Transverse colon (tissue), 4 donors: Measurements from ENCODE around the gene FBXO42. TPM values are rescaled to one million over a fixed set of nuclear protein-coding genes. Genes with fewer than 3 reads are reported as not detected.

Source experiments
- DNase-seq: peaks from one replicate; pipeline ENCODE4 v3.0.0-alpha.2; 2019
- H3K27ac ChIP-seq, 4 donors: fragments of 200-600 bp; sonication (generic); 2 replicates each; pipeline ENCODE4 v1.5.1; 2016 to 2018; ENCODE audit warnings: inconsistent platforms in 4 of 4
- H3K27me3 ChIP-seq: fragments of 200-600 bp; sonication (generic); 2 replicates; pipeline ENCODE4 v1.5.1; 2017; ENCODE audit warnings: inconsistent platforms
- H3K36me3 ChIP-seq, 4 donors: fragments of 200-600 bp; sonication (generic); 2 replicates each; pipeline ENCODE4 v1.5.1; 2017 to 2019; ENCODE audit warnings: inconsistent platforms in 4 of 4
- H3K4me1 ChIP-seq, 4 donors: fragments of 200-600 bp; sonication (generic); 2 replicates each; pipeline ENCODE4 v1.5.1; 2017 to 2020; ENCODE audit warnings: inconsistent platforms in 4 of 4
- H3K4me3 ChIP-seq, 4 donors: fragments of 200-600 bp; sonication (generic); 1 replicate in 1 of 4; 2 replicates in 3 of 4; pipeline versions ENCODE4 v1.5.1 to v1.6.1; 2017 to 2019; ENCODE audit warnings: inconsistent platforms in 4 of 4
- H3K9me3 ChIP-seq, 2 donors: fragments of 200-600 bp; sonication (generic); 2 replicates each; pipeline ENCODE4 v1.5.1; 2017 to 2019; ENCODE audit warnings: inconsistent platforms in 2 of 2
- CTCF ChIP-seq, 5 experiments: fragments of 200-600 bp in 3 of 5; fragments of 450-650 bp in 2 of 5; sonication (generic) in 3 of 5; IDR thresholded peaks; 1 replicate in 2 of 5; 2 replicates in 3 of 5; pipeline ENCODE4 v1.5.1; 2016 to 2017; ENCODE audit warnings: antibody characterized with exemption in 5 of 5, inconsistent platforms in 3 of 5, mild to moderate bottlenecking in 2 of 5, moderate library complexity in 1 of 5
- EP300 ChIP-seq: sonication (generic); formaldehyde crosslinking; IDR thresholded peaks from one replicate; pipeline ENCODE4 v1.6.1; 2017; ENCODE audit warnings: antibody characterized with exemption, low read depth
- POLR2A ChIP-seq: fragments of 450-650 bp; IDR thresholded peaks from one replicate; pipeline ENCODE4 v1.6.1; 2016; ENCODE audit warnings: antibody characterized with exemption, mild to moderate bottlenecking, moderate library complexity
- POLR2AphosphoS5 ChIP-seq, 3 donors: sonication (generic); formaldehyde crosslinking; IDR thresholded peaks; one replicate each; pipeline ENCODE4 v1.6.1; 2016; ENCODE audit warnings: antibody characterized with exemption in 3 of 3
- WGBS, 2 donors: methylation state at CpG; one replicate each; pipeline ENCODE4 v1.1.5; 2018; ENCODE audit warnings: low coverage in 1 of 2; 5-methylcytosine and 5-hydroxymethylcytosine counted together
- in situ Hi-C, 4 donors: fragments of 200-750 bp; cut with MboI; loops; one replicate each; pipeline versions ENCODE4 v1.15.0 to v1.15.1; 2017; ENCODE audit warnings: low sequenced_read_pairs in 3 of 4, low pct_ligation_motif_present in 1 of 4, low pct_unique_long_range_greater_than_20kb in 1 of 4
- intact Hi-C: fragments of 100-400 bp; cut with DNase I; formaldehyde crosslinking; loops from one replicate; pipeline ENCODE4 v1.15.1; 2023; ENCODE audit warnings: low total_unique reads
- total RNA-seq, 4 donors: library from RNA; depleted of rRNA; stranded (reverse); fragments of >200 nt; gene quantifications; one replicate each; pipeline ENCODE4 v1.1.0, GENCODE V29; 2016

Gene FBXO42
- total RNA-seq, 4 donors from 2014 or later = 15.7 to 25.4 (median 18.8) TPM

DNA sequence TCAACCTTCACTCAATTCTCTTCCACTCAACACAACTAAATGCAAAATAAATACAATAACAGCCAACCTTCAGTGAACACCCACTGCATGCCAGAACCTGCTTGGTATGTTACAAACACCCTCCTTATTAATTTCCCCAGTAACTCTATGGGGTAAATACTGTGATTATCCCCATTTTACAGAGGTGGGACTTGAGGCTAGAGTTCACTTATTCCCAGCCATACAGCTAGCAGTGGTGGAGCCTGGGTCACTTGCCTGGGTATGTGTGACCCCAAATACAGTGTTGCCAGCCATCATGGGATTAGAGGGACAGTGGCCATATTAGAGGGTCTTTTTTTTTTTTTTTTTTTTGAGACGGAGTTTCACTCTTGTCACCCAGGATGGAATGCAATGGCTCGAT is 116.9 kb downstream of the FBXO42 start:
- 83% methylated on average over 2 of the region's 2 CpGs; no CpG with 5 or more reads in 1 of the 2 donors for WGBS, 2 donors
- TF ChIP-seq POLR2AphosphoS5 (IDR thresholded peaks at IDR 0.05) (no peak), POLR2A (no peak), CTCF (IDR thresholded peaks at IDR 0.05) (no peak), EP300 (no peak)
- H3K4me3 ChIP-seq = no peak overlapping the region
- no peaks in the 10 kb centered on the region for H3K36me3 ChIP-seq
- H3K27ac ChIP-seq = no peak overlapping the region
- no peaks in the 10 kb centered on the region for H3K9me3 ChIP-seq
- peaks cover 6 to 18% (median 16%) of the 10 kb centered on the region in 4 donors for H3K4me1 ChIP-seq
- in situ Hi-C loops (no loop called here), intact Hi-C loops (no loop called here)
- DNase-seq = no peak
- no peaks in the 10 kb centered on the region for H3K27me3 ChIP-seq

- Histone ChIP-seq H3K27ac (no peak overlapping the region), H3K9me3 (no peaks in the 10 kb centered on the region), H3K27me3 (no peaks in the 10 kb centered on the region), H3K4me1 (peaks cover 6 to 18% (median 16%) of the 10 kb centered on the region in 4 donors), H3K4me3 (no peak overlapping the region), H3K36me3 (no peaks in the 10 kb centered on the region)
- DNase-seq = no peak
- TF ChIP-seq CTCF (IDR thresholded peaks at IDR 0.05) = no peak
- TF ChIP-seq POLR2AphosphoS5 (IDR thresholded peaks at IDR 0.05) = no peak
- TF ChIP-seq EP300 = no peak
- TF ChIP-seq POLR2A = no peak
- in situ Hi-C loops (no loop called here), intact Hi-C loops (no loop called here)
- 100% methylated on average over 8 of the region's 8 CpGs; no CpG with 5 or more reads in 1 of the 2 donors for WGBS, 2 donors
Measured at GRCh38 chr1:16233431-16233830, 118.8 kb downstream of the FBXO42 start.

GRCh38 chr1:16232316-16232710 is 120.0 kb downstream of the FBXO42 start:
- no peak for DNase-seq
- in situ Hi-C loops (no loop called here), intact Hi-C loops (no loop called here)
- no peak overlapping the region for H3K4me3 ChIP-seq
- 90% methylated on average over 2 of the region's 5 CpGs for WGBS, 2 donors
- H3K36me3 ChIP-seq = no peaks in the 10 kb centered on the region
- H3K27me3 ChIP-seq = peaks cover 11% of the 10 kb centered on the region
- TF ChIP-seq POLR2A (no peak), EP300 (no peak), CTCF (IDR thresholded peaks at IDR 0.05) (no peak)
- H3K9me3 ChIP-seq = no peaks in the 10 kb centered on the region
- peaks cover 2 to 17% (median 12%) of the 10 kb centered on the region in 4 donors for H3K4me1 ChIP-seq
- H3K27ac ChIP-seq = no peak overlapping the region

GRCh38 chr1:16231331-16232315 is 120.7 kb downstream of the FBXO42 start:
- no peak for TF ChIP-seq POLR2A
- no peak for TF ChIP-seq CTCF (IDR thresholded peaks at IDR 0.05)
- TF ChIP-seq EP300 = no peak
- TF ChIP-seq POLR2AphosphoS5 (IDR thresholded peaks at IDR 0.05) = no peak
- no peaks in the 10 kb centered on the region for H3K9me3 ChIP-seq
- no peak overlapping the region for H3K27ac ChIP-seq
- intact Hi-C loops (no loop called here), in situ Hi-C loops (no loop called here)
- H3K4me3 ChIP-seq = no peak overlapping the region
- H3K4me1 ChIP-seq = peaks cover 3 to 22% (median 12%) of the 10 kb centered on the region in 4 donors
- peaks cover 18% of the 10 kb centered on the region for H3K27me3 ChIP-seq
- no peak for DNase-seq
- WGBS, 2 donors = 80 to 93% methylated on average over 2 to 27 of the region's 35 CpGs
- no peaks in the 10 kb centered on the region for H3K36me3 ChIP-seq
